ENCODE measurements around the gene IFITM1. TPM values are rescaled to one million over a fixed set of nuclear protein-coding genes. Genes with fewer than 3 reads are reported as not detected.
"Not testable (repeated sequence)": the region's sequence is repeated elsewhere in the genome, so short reads cannot be mapped to it uniquely, and the experiment has no call there.

IFITM1 gene
- 1,155 TPM for polyA plus RNA-seq (2013, experiment 1 of 2)
- polyA plus RNA-seq (2013, experiment 2 of 2) = 1,131 TPM

- peak within 1 kb of the TSS; percentile 49 for H2BK120ac ChIP-seq (ENCODE audit: low read depth, low read length)
- peak within 1 kb of the TSS; percentile 88 for H3K4me3 ChIP-seq (ENCODE audit: low read length)
- peaks cover 29% of the 10 kb centered on the region for H3K79me2 ChIP-seq (ENCODE audit: control insufficient read depth, insufficient read depth, low read length)
- no peak within 1 kb of the TSS for H4K5ac ChIP-seq (ENCODE audit: low read length)
- H3K4me1 ChIP-seq (ENCODE audit: control insufficient read depth, low read depth, low read length) = peaks cover 16% of the 10 kb centered on the region
- H3K18ac ChIP-seq (ENCODE audit: low read length) = peak within 1 kb of the TSS; percentile 89
- WGBS (ENCODE audit: extremely low coverage, insufficient coverage, low lambda C conversion rate) = no CpG with 5 or more reads among the region's 18 CpGs
- H2BK15ac ChIP-seq (replicated peaks; ENCODE audit: low read depth) = no peak within 1 kb of the TSS
- H2BK5ac ChIP-seq (ENCODE audit: low read length) = peak within 1 kb of the TSS; percentile 87
- peak within 1 kb of the TSS; percentile 89 for H3K56ac ChIP-seq (ENCODE audit: low read length)
- H3K9ac ChIP-seq (ENCODE audit: low read length) = peak within 1 kb of the TSS; percentile 87
- peaks cover 1% of the 10 kb centered on the region for H3K36me3 ChIP-seq (ENCODE audit: control insufficient read depth, insufficient read depth, low read length)
- no peaks in the 10 kb centered on the region for H3K79me1 ChIP-seq (ENCODE audit: low read length)
- peak within 1 kb of the TSS; percentile 66 for H3K4ac ChIP-seq (ENCODE audit: low read depth, low read length)
- H3K4me2 ChIP-seq (ENCODE audit: low read length) = peak within 1 kb of the TSS; percentile 70
- H3K23ac ChIP-seq (ENCODE audit: low read length) = peak within 1 kb of the TSS; percentile 80
- H3K27me3 ChIP-seq (ENCODE audit: insufficient read depth, low read length, poor library complexity) = no peaks in the 10 kb centered on the region
- H3K27ac ChIP-seq (ENCODE audit: low read depth, low read length) = peak within 1 kb of the TSS; percentile 97
- no peak within 1 kb of the TSS for H2AK5ac ChIP-seq (ENCODE audit: low read length)
- peak within 1 kb of the TSS; percentile 67 for H4K8ac ChIP-seq (ENCODE audit: low read depth, low read length)
- peak; percentile 89 for DNase-seq
Measured at GRCh38 chr11:313787-314553, at the start of gene IFITM1. Gene IFITM1, plus strand, starts transcription at chr11:314040. Its CDS starts 131 bp downstream, at chr11:314171.

- Histone ChIP-seq H3K27ac (ENCODE audit: low read depth, low read length) (no peak overlapping the region), H2BK5ac (ENCODE audit: low read length) (no peak overlapping the region), H3K27me3 (ENCODE audit: insufficient read depth, low read length, poor library complexity) (no peaks in the 10 kb centered on the region), H2BK120ac (ENCODE audit: low read depth, low read length) (no peak overlapping the region), H3K9ac (ENCODE audit: low read length) (no peak overlapping the region), H3K4ac (ENCODE audit: low read depth, low read length) (no peak overlapping the region), H2BK15ac (replicated peaks; ENCODE audit: low read depth) (no peak overlapping the region), H3K23ac (ENCODE audit: low read length) (no peak overlapping the region), H4K8ac (ENCODE audit: low read depth, low read length) (no peak overlapping the region), H3K79me2 (ENCODE audit: control insufficient read depth, insufficient read depth, low read length) (no peaks in the 10 kb centered on the region), H3K4me2 (ENCODE audit: low read length) (no peak overlapping the region), H2AK5ac (ENCODE audit: low read length) (no peak overlapping the region), H3K79me1 (ENCODE audit: low read length) (no peaks in the 10 kb centered on the region), H3K4me1 (ENCODE audit: control insufficient read depth, low read depth, low read length) (no peaks in the 10 kb centered on the region), H3K18ac (ENCODE audit: low read length) (no peak overlapping the region), H3K36me3 (ENCODE audit: control insufficient read depth, insufficient read depth, low read length) (no peaks in the 10 kb centered on the region), H3K56ac (ENCODE audit: low read length) (no peak overlapping the region), H4K5ac (ENCODE audit: low read length) (no peak overlapping the region), H3K4me3 (ENCODE audit: low read length) (no peak overlapping the region)
- no CpG with 5 or more reads among the region's 13 CpGs for WGBS (ENCODE audit: extremely low coverage, insufficient coverage, low lambda C conversion rate)
- peak; percentile 7 for DNase-seq
Measured at GRCh38 chr11:266676-267439, 47.0 kb upstream of the IFITM1 start.

- no peak overlapping the region for H3K4ac ChIP-seq (ENCODE audit: low read depth, low read length)
- H2BK5ac ChIP-seq (ENCODE audit: low read length) = no peak overlapping the region
- H3K4me1 ChIP-seq (ENCODE audit: control insufficient read depth, low read depth, low read length) = no peaks in the 10 kb centered on the region
- H2BK120ac ChIP-seq (ENCODE audit: low read depth, low read length) = no peak overlapping the region
- DNase-seq = peak; percentile 23
- no peaks in the 10 kb centered on the region for H3K79me1 ChIP-seq (ENCODE audit: low read length)
- H3K4me3 ChIP-seq (ENCODE audit: low read length) = no peak overlapping the region
- no peaks in the 10 kb centered on the region for H3K27me3 ChIP-seq (ENCODE audit: insufficient read depth, low read length, poor library complexity)
- no peaks in the 10 kb centered on the region for H3K79me2 ChIP-seq (ENCODE audit: control insufficient read depth, insufficient read depth, low read length)
- H3K56ac ChIP-seq (ENCODE audit: low read length) = no peak overlapping the region
- no peaks in the 10 kb centered on the region for H3K36me3 ChIP-seq (ENCODE audit: control insufficient read depth, insufficient read depth, low read length)
- H4K5ac ChIP-seq (ENCODE audit: low read length) = no peak overlapping the region
- no peak overlapping the region for H4K8ac ChIP-seq (ENCODE audit: low read depth, low read length)
- no peak overlapping the region for H2BK15ac ChIP-seq (replicated peaks; ENCODE audit: low read depth)
- H3K27ac ChIP-seq (ENCODE audit: low read depth, low read length) = no peak overlapping the region
- H3K4me2 ChIP-seq (ENCODE audit: low read length) = no peak overlapping the region
- no peak overlapping the region for H3K23ac ChIP-seq (ENCODE audit: low read length)
- H2AK5ac ChIP-seq (ENCODE audit: low read length) = no peak overlapping the region
- no peak overlapping the region for H3K18ac ChIP-seq (ENCODE audit: low read length)
- H3K9ac ChIP-seq (ENCODE audit: low read length) = no peak overlapping the region
- no CpG with 5 or more reads among the region's 18 CpGs for WGBS (ENCODE audit: extremely low coverage, insufficient coverage, low lambda C conversion rate)
Measured at GRCh38 chr11:267491-267994, 46.3 kb upstream of the IFITM1 start.

GRCh38 chr11:268716-269145 lies 45.1 kb upstream of the IFITM1 start:
- not testable (repeated sequence) for H3K9ac ChIP-seq (ENCODE audit: low read length); H3K36me3 ChIP-seq (ENCODE audit: control insufficient read depth, insufficient read depth, low read length); H3K56ac ChIP-seq (ENCODE audit: low read length); H2BK15ac ChIP-seq (replicated peaks; ENCODE audit: low read depth); H3K4me1 ChIP-seq (ENCODE audit: control insufficient read depth, low read depth, low read length); H3K79me2 ChIP-seq (ENCODE audit: control insufficient read depth, insufficient read depth, low read length); H3K27me3 ChIP-seq (ENCODE audit: insufficient read depth, low read length, poor library complexity); H3K27ac ChIP-seq (ENCODE audit: low read depth, low read length); H3K4me2 ChIP-seq (ENCODE audit: low read length); H2AK5ac ChIP-seq (ENCODE audit: low read length); H4K5ac ChIP-seq (ENCODE audit: low read length); H3K18ac ChIP-seq (ENCODE audit: low read length); H2BK120ac ChIP-seq (ENCODE audit: low read depth, low read length); H3K4ac ChIP-seq (ENCODE audit: low read depth, low read length); DNase-seq; H3K23ac ChIP-seq (ENCODE audit: low read length); H3K79me1 ChIP-seq (ENCODE audit: low read length); H4K8ac ChIP-seq (ENCODE audit: low read depth, low read length); H3K4me3 ChIP-seq (ENCODE audit: low read length); H2BK5ac ChIP-seq (ENCODE audit: low read length)
- WGBS (ENCODE audit: extremely low coverage, insufficient coverage, low lambda C conversion rate) = no CpG with 5 or more reads among the region's 16 CpGs

- Histone ChIP-seq H3K23ac (ENCODE audit: low read length) (no peak overlapping the region), H3K4ac (ENCODE audit: low read depth, low read length) (no peak overlapping the region), H4K5ac (ENCODE audit: low read length) (no peak overlapping the region), H3K4me2 (ENCODE audit: low read length) (no peak overlapping the region), H3K4me1 (ENCODE audit: control insufficient read depth, low read depth, low read length) (no peaks in the 10 kb centered on the region), H3K36me3 (ENCODE audit: control insufficient read depth, insufficient read depth, low read length) (no peaks in the 10 kb centered on the region), H3K4me3 (ENCODE audit: low read length) (no peak overlapping the region), H3K18ac (ENCODE audit: low read length) (no peak overlapping the region), H3K79me2 (ENCODE audit: control insufficient read depth, insufficient read depth, low read length) (no peaks in the 10 kb centered on the region), H3K27me3 (ENCODE audit: insufficient read depth, low read length, poor library complexity) (no peaks in the 10 kb centered on the region), H3K79me1 (ENCODE audit: low read length) (no peaks in the 10 kb centered on the region), H3K56ac (ENCODE audit: low read length) (no peak overlapping the region), H3K9ac (ENCODE audit: low read length) (no peak overlapping the region), H3K27ac (ENCODE audit: low read depth, low read length) (no peak overlapping the region), H4K8ac (ENCODE audit: low read depth, low read length) (no peak overlapping the region), H2BK120ac (ENCODE audit: low read depth, low read length) (no peak overlapping the region), H2BK5ac (ENCODE audit: low read length) (no peak overlapping the region), H2AK5ac (ENCODE audit: low read length) (no peak overlapping the region), H2BK15ac (replicated peaks; ENCODE audit: low read depth) (no peak overlapping the region)
- DNase-seq = no peak
- WGBS (ENCODE audit: extremely low coverage, insufficient coverage, low lambda C conversion rate) = no CpG with 5 or more reads among the region's 21 CpGs
Measured at GRCh38 chr11:269146-269890, 44.5 kb upstream of the IFITM1 start.
